ENCODE data around the gene PACSIN2. TPM values are rescaled to one million over a fixed set of nuclear protein-coding genes. Genes with fewer than 3 reads are reported as not detected.

The PACSIN2 gene
- total RNA-seq, 1 experiment from 2014 or later: 224 TPM

GRCh38 chr22:42964994-42965699 lies 49.8 kb downstream of the PACSIN2 start:
- intact Hi-C loops (cut with micrococcal nuclease; ENCODE audit: unreplicated experiment): no loop called here
- H3K9me3 Mint-ChIP-seq (ENCODE audit: low read depth, unreplicated experiment): no peaks in the 10 kb centered on the region
- CTCF ChIA-PET: interaction anchor here (0.7 to 3.0 kb wide), 6 partner anchors 14 to 1086 kb away, joined by 3 to 9 read pairs (median 4); partner anchors contain the start of gene PACSIN2
- H3K27ac Mint-ChIP-seq (ENCODE audit: unreplicated experiment): peak overlapping the region; percentile 80
- BruUV-seq (replicated peaks): no TSS peak
- TF ChIP-seq CTCF (IDR thresholded peaks at IDR 0.05; ENCODE audit: unreplicated experiment): no peak
- H3K4me3 Mint-ChIP-seq (ENCODE audit: low read depth, unreplicated experiment): peak overlapping the region; percentile 4
- H3K4me1 Mint-ChIP-seq (ENCODE audit: low read depth, unreplicated experiment): peaks cover 85% of the 10 kb centered on the region
- H3K36me3 Mint-ChIP-seq (ENCODE audit: insufficient read depth, unreplicated experiment): peaks cover 92% of the 10 kb centered on the region
- no peaks in the 10 kb centered on the region for H3K27me3 Mint-ChIP-seq (ENCODE audit: unreplicated experiment)
- peak; percentile 78 for DNase-seq

- Mint-ChIP-seq H3K4me1 (ENCODE audit: low read depth, unreplicated experiment) (peaks cover 78% of the 10 kb centered on the region), H3K27me3 (ENCODE audit: unreplicated experiment) (no peaks in the 10 kb centered on the region), H3K9me3 (ENCODE audit: low read depth, unreplicated experiment) (no peaks in the 10 kb centered on the region), H3K27ac (ENCODE audit: unreplicated experiment) (peak overlapping the region; percentile 97), H3K36me3 (ENCODE audit: insufficient read depth, unreplicated experiment) (peaks cover 92% of the 10 kb centered on the region), H3K4me3 (ENCODE audit: low read depth, unreplicated experiment) (no peak overlapping the region)
- no TSS peak for BruUV-seq (replicated peaks)
- intact Hi-C loops (cut with micrococcal nuclease; ENCODE audit: unreplicated experiment): loop anchor here (2.0 kb wide), 1 partner anchor 16 kb away; no protein-coding TSS in a partner anchor
- no peak for DNase-seq
- no peak for TF ChIP-seq CTCF (IDR thresholded peaks at IDR 0.05; ENCODE audit: unreplicated experiment)
- CTCF ChIA-PET: interaction anchor here (0.5 to 1.1 kb wide), 6 partner anchors 16 to 990 kb away, joined by 3 to 7 read pairs (median 4); no protein-coding TSS in a partner anchor
Measured at GRCh38 chr22:42963231-42963595, 51.7 kb downstream of the PACSIN2 start.

GRCh38 chr22:42962295-42963230 lies 52.4 kb downstream of the PACSIN2 start:
- H3K4me3 Mint-ChIP-seq (ENCODE audit: low read depth, unreplicated experiment): no peak overlapping the region

More at GRCh38 chr22:42962295-42963230, 52.4 kb downstream of the PACSIN2 start:
- BruUV-seq (replicated peaks): no TSS peak
- DNase-seq: peak; percentile 77
- CTCF ChIA-PET: interaction anchor here (0.5 to 1.0 kb wide), 6 partner anchors 15 to 991 kb away, joined by 3 to 7 read pairs (median 4); no protein-coding TSS in a partner anchor
- Mint-ChIP-seq H3K36me3 (ENCODE audit: insufficient read depth, unreplicated experiment) (peaks cover 92% of the 10 kb centered on the region), H3K27me3 (ENCODE audit: unreplicated experiment) (no peaks in the 10 kb centered on the region), H3K27ac (ENCODE audit: unreplicated experiment) (peak overlapping the region; percentile 97), H3K4me1 (ENCODE audit: low read depth, unreplicated experiment) (peaks cover 78% of the 10 kb centered on the region), H3K9me3 (ENCODE audit: low read depth, unreplicated experiment) (no peaks in the 10 kb centered on the region)
- intact Hi-C loops (cut with micrococcal nuclease; ENCODE audit: unreplicated experiment): loop anchor here (2.0 kb wide), 1 partner anchor 16 kb away; no protein-coding TSS in a partner anchor
- no peak for TF ChIP-seq CTCF (IDR thresholded peaks at IDR 0.05; ENCODE audit: unreplicated experiment)

All from Calu3 (cell line).